Fibroblast of villous mesenchyme (primary cell): ENCODE measurements around the gene GBA3. TPM values are rescaled to one million over a fixed set of nuclear protein-coding genes. Genes with fewer than 3 reads are reported as not detected.

Experiments used
- DNase-seq: peaks from one replicate; pipeline ENCODE4 v3.0.0-alpha.2; 2010; ENCODE audit warnings: low read depth
- H3K4me3 ChIP-seq: 2 replicates; pipeline ENCODE4 v1.5.1; 2011; ENCODE audit warnings: low read depth, mild to moderate bottlenecking, low read length
- total RNA-seq: library from RNA; depleted of rRNA; stranded (reverse); fragments of >200 nt; gene quantifications from 2 replicates; pipeline ENCODE4 v1.2.3, GENCODE V29; 2012
- TF ChIP-seq, protein P1 (sequence below): IDR thresholded peaks from 2 replicates; pipeline ENCODE4 v1.5.1; 2012; ENCODE audit warnings: low read depth, mild to moderate bottlenecking, low read length; ENCODE audit not compliant: insufficient read depth

GBA3 gene
- total RNA-seq, 1 donor, result not detected

DNA sequence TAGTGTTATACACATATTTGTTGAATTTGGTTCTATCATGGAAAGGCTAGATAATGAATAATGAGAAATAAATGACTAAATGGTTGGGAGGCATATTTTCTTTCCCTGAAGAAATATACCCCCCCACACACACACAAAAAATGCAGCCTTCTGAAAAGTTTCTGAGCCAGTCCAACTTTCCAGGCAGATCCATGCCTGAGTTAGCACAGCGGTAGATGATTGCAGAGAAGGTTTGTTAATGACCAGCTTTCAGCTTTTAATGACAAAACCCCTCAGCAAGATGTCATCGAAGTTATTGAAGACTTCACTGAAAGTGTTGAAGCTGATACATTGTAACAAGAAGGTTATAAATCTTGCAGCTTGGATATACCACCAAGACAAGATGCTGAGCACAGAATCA, 61.4 kb downstream of the GBA3 start:
- TF ChIP-seq, protein P1, sequence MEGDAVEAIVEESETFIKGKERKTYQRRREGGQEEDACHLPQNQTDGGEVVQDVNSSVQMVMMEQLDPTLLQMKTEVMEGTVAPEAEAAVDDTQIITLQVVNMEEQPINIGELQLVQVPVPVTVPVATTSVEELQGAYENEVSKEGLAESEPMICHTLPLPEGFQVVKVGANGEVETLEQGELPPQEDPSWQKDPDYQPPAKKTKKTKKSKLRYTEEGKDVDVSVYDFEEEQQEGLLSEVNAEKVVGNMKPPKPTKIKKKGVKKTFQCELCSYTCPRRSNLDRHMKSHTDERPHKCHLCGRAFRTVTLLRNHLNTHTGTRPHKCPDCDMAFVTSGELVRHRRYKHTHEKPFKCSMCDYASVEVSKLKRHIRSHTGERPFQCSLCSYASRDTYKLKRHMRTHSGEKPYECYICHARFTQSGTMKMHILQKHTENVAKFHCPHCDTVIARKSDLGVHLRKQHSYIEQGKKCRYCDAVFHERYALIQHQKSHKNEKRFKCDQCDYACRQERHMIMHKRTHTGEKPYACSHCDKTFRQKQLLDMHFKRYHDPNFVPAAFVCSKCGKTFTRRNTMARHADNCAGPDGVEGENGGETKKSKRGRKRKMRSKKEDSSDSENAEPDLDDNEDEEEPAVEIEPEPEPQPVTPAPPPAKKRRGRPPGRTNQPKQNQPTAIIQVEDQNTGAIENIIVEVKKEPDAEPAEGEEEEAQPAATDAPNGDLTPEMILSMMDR, result no peak
- no peak overlapping the region for H3K4me3 ChIP-seq
- DNase-seq, result no peak

DNA sequence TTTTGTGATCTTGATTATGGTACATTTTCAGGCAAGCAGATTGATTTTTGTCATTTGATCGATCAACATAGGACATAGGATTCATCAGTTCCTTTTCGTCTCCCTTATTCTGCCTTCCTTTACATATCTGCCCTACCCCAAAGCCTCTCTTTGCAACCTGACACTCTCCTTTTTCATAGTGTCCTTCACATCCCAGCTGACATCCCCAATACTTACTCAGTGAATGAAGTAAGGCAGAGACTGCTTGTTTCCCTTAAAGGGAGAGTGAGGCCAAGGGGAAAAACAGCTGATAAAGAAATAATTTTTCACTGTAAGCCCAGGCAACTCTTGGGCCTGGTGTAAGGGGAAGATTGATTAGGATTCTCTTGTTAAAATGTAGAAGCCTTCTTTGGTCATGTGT, 69.8 kb downstream of the GBA3 start:
- no peak for DNase-seq
- TF ChIP-seq, protein P1, result no peak

GRCh38 chr4:22764183-22764582, 71.4 kb downstream of the GBA3 start:
- no peak for DNase-seq
- H3K4me3 ChIP-seq, result no peak overlapping the region
- TF ChIP-seq, protein P1, result no peak

More for the DNA sequence above, 69.8 kb downstream of the GBA3 start:
- no peak overlapping the region for H3K4me3 ChIP-seq

DNA sequence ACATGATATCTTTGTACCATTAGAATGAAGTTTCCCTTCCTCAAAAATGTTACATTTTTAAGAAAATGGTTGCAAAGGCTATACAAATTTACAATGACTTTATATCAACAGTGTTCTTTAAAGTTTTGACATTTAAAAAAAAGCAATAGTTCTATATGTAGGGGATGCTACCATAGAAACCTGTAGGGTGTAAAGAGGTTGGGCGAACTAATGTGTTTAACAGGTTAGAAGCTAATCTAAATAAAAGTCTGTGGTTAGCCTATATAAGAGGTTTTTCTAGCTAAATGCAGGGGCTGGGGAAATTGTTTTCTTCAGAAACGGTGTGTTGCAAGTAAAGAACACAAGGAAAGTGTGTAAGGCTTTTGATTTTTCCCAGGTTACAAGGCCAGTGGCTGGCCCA, 73.3 kb downstream of the GBA3 start:
- no peak overlapping the region for H3K4me3 ChIP-seq
- no peak for DNase-seq
- TF ChIP-seq, protein P1, result no peak

DNA sequence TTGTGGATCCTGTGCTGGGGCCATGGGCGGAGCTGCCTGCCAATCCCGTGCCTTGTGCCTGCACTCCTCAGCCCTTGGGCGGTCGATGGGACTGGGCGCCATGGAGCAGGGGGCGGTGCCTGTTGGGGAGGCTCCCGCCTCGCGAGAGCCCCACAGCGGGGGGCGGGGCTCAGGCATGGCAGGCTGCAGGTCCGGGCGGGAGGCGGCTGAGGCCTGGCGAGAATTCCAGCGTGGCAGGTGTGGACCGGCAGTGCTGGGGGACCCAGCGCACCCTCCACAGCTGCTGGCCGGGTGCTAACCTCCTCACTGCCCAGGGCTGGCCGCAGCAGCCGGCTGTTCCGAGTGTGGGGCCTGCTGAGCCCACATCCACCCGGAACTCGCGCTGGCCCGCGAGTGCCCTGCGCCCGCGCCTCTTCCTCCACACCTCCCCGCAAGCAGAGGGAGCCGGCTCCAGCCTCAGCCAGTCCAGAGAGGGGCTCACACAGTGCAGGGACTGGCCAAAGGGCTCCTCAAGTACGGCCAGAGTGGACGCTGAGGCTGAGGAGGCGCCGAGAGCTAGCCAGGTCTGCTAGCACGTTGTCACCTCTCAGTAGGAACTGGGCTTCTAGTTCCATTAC, 85.9 kb downstream of the GBA3 start:
- TF ChIP-seq, protein P1, result no peak
- no peak for DNase-seq
- no peak overlapping the region for H3K4me3 ChIP-seq

GRCh38 chr4:22780317-22780716, 87.6 kb downstream of the GBA3 start:
- no peak for DNase-seq
- TF ChIP-seq, protein P1, result no peak
- no peak overlapping the region for H3K4me3 ChIP-seq

GRCh38 chr4:22780797-22781196, 88.1 kb downstream of the GBA3 start:
- no peak for DNase-seq
- no peak overlapping the region for H3K4me3 ChIP-seq
- TF ChIP-seq, protein P1, result no peak
